Right lobe of liver (tissue), 6 donors: ENCODE results near the gene ILDR2. TPM values are rescaled to one million over a fixed set of nuclear protein-coding genes. Genes with fewer than 3 reads are reported as not detected.
A peak's percentile ranks its signal among the peaks of the same experiment; 100 is the strongest.

Experiments
- ATAC-seq, 4 donors: fragments of 200-7000 bp; cut with Tn5 transposase; one replicate each; pipeline ENCODE4 v1.9.1; 2020; ENCODE audit warnings: mild to moderate bottlenecking in 4 of 4, moderate library complexity in 4 of 4
- DNase-seq, 3 donors: peaks; one replicate each; pipeline ENCODE4 v3.0.0-alpha.2; 2020
- H3K27ac ChIP-seq, 3 donors: fragments of 200-600 bp; one replicate each; pipeline ENCODE4 v1.8.0; 2022
- H3K27me3 ChIP-seq, 2 donors: fragments of 200-600 bp; one replicate each; pipeline ENCODE4 v1.8.0; 2022
- H3K36me3 ChIP-seq, 4 donors: fragments of 200-600 bp; sonication (generic) in 1 of 4; one replicate each; pipeline versions ENCODE4 v1.5.1 to v1.8.0; 2017 to 2022; ENCODE audit warnings: control low read depth in 1 of 4
- H3K4me1 ChIP-seq, 4 donors: fragments of 200-600 bp; sonication (generic) in 1 of 4; one replicate each; pipeline versions ENCODE4 v1.5.1 to v1.8.0; 2017 to 2022; ENCODE audit warnings: control low read depth in 1 of 4
- H3K4me3 ChIP-seq, 3 donors: fragments of 200-600 bp; one replicate each; pipeline ENCODE4 v1.8.0; 2022
- H3K9me3 ChIP-seq, 4 donors: fragments of 200-600 bp; sonication (generic) in 1 of 4; one replicate each; pipeline versions ENCODE4 v1.5.1 to v1.8.0; 2017 to 2022; ENCODE audit warnings: control low read depth in 1 of 4
- CTCF ChIP-seq, 4 donors: fragments of 200-600 bp in 3 of 4; fragments of 450-650 bp in 1 of 4; IDR thresholded peaks; one replicate each; pipeline versions ENCODE4 v1.5.1 to v1.8.0; 2016 to 2022; ENCODE audit warnings: antibody characterized with exemption in 4 of 4, mild to moderate bottlenecking in 2 of 4
- POLR2A ChIP-seq: fragments of 450-650 bp; IDR thresholded peaks from one replicate; pipeline ENCODE4 v1.6.1; 2017; ENCODE audit warnings: antibody characterized with exemption, mild to moderate bottlenecking
- WGBS: methylation state at CpG from one replicate; pipeline ENCODE4 v1.1.6; 2018; ENCODE audit warnings: low coverage, low lambda C conversion rate; ENCODE audit not compliant: insufficient coverage; ENCODE audit errors: missing lambda C conversion rate; 5-methylcytosine and 5-hydroxymethylcytosine counted together
- intact Hi-C, 2 donors: fragments of 100-400 bp; cut with DNase I; formaldehyde crosslinking; loops; one replicate each; pipeline versions ENCODE4 v1.11.2 to v1.14.1; 2022
- total RNA-seq, 6 experiments: library from RNA; depleted of rRNA in 2 of 6; stranded (reverse); fragments of >200 nt in 2 of 6; fragmentation: NEBNext Ultra II Directional in 3 of 6; extraction: Animal tissue kit (Norgen Biotek cat#: 25700) in 3 of 6; gene quantifications; one replicate each; pipeline versions ENCODE4 v1.1.0 to v1.2.4, GENCODE V29; 2016 to 2023
- donor health status: DM: no; HTN: yes; CAD: no.
- donor health status: DM: no; HTN: no; CAD: no.
- donor health status: DM: no; HTN: no; CAD: no.
- donor health status: DM: no; HTN: yes; CAD: no.
- donor health status: DM: no; HTN: yes; CAD: no.

The ILDR2 gene
- total RNA-seq, 6 experiments from 2014 or later, result 1.4 to 3.7 (median 2.2) TPM

GRCh38 chr1:166956057-166956850 is 19.1 kb downstream of the ILDR2 start:
- Histone ChIP-seq H3K4me1 (no peaks in the 10 kb centered on the region), H3K27ac (no peak overlapping the region), H3K4me3 (no peak overlapping the region), H3K36me3 (no peaks in the 10 kb centered on the region), H3K9me3 (no peaks in the 10 kb centered on the region), H3K27me3 (no peaks in the 10 kb centered on the region)
- intact Hi-C loops, result no loop called here
- ATAC-seq, result no peak
- WGBS, result 71% methylated on average over 1 of the region's 2 CpGs
- no peak for DNase-seq
- TF ChIP-seq CTCF (IDR thresholded peaks at IDR 0.05) (no peak), POLR2A (no peak)

- H3K4me1 ChIP-seq, result peaks cover 0 to 5% (median 0%) of the 10 kb centered on the region in 4 donors
- ATAC-seq, result no peak
- no peak overlapping the region for H3K27ac ChIP-seq
- H3K4me3 ChIP-seq, result no peak overlapping the region
- DNase-seq, result no peak
- no peaks in the 10 kb centered on the region for H3K9me3 ChIP-seq
- no peaks in the 10 kb centered on the region for H3K36me3 ChIP-seq
- intact Hi-C loops, result no loop called here
- no peaks in the 10 kb centered on the region for H3K27me3 ChIP-seq
- TF ChIP-seq POLR2A, result no peak
- no peak for TF ChIP-seq CTCF (IDR thresholded peaks at IDR 0.05)
Observed at GRCh38 chr1:166953491-166953890, 21.8 kb downstream of the ILDR2 start.

- Histone ChIP-seq H3K27me3 (no peaks in the 10 kb centered on the region), H3K9me3 (no peaks in the 10 kb centered on the region), H3K36me3 (no peaks in the 10 kb centered on the region), H3K27ac (no peak overlapping the region), H3K4me3 (no peak overlapping the region), H3K4me1 (peaks cover 0 to 6% (median 0%) of the 10 kb centered on the region in 4 donors)
- TF ChIP-seq CTCF (IDR thresholded peaks at IDR 0.05), result no peak
- TF ChIP-seq POLR2A, result no peak
- DNase-seq (no peak), ATAC-seq (peak; percentile 56 to 78 (median 59))
- intact Hi-C loops, result no loop called here
- WGBS, result 54% methylated on average over 4 of the region's 4 CpGs
Observed at GRCh38 chr1:166952002-166952746, 23.2 kb downstream of the ILDR2 start.

- intact Hi-C loops, result no loop called here
- 100% methylated on average over 2 of the region's 2 CpGs for WGBS
- ATAC-seq (no peak), DNase-seq (no peak)
- Histone ChIP-seq H3K27me3 (no peaks in the 10 kb centered on the region), H3K9me3 (no peaks in the 10 kb centered on the region), H3K27ac (no peak overlapping the region), H3K4me1 (peaks cover 0 to 6% (median 0%) of the 10 kb centered on the region in 4 donors), H3K36me3 (no peaks in the 10 kb centered on the region), H3K4me3 (no peak overlapping the region)
- no peak for TF ChIP-seq CTCF (IDR thresholded peaks at IDR 0.05)
Observed at GRCh38 chr1:166951050-166951449, 24.3 kb downstream of the ILDR2 start.
